ENCODE data around the gene MPV17L. TPM values are rescaled to one million over a fixed set of nuclear protein-coding genes. Genes with fewer than 3 reads are reported as not detected.
"Not testable (repeated sequence)": the region's sequence is repeated elsewhere in the genome, so short reads cannot be mapped to it uniquely, and the experiment has no call there.

The MPV17L gene
- 0.33 and 0.39 TPM in 2 replicates for total RNA-seq

GRCh38 chr16:15395631-15396508, at the start of gene MPV17L:
Gene MPV17L, plus strand, starts transcription at chr16:15395754. Its CDS starts 144 bp downstream, at chr16:15395898.
- not testable (repeated sequence) for DNase-seq (ENCODE audit: low read depth, low spot score)

- not testable (repeated sequence) for DNase-seq (ENCODE audit: low read depth, low spot score)
These were observed 46.8 kb upstream of the MPV17L start for GRCh38 chr16:15348721-15349120.

GRCh38 chr16:15351251-15351650, 44.3 kb upstream of the MPV17L start:
- DNase-seq (ENCODE audit: low read depth, low spot score) = not testable (repeated sequence)

GRCh38 chr16:15351745-15352144, 43.8 kb upstream of the MPV17L start:
- DNase-seq (ENCODE audit: low read depth, low spot score) = not testable (repeated sequence)

GRCh38 chr16:15352852-15353251, 42.7 kb upstream of the MPV17L start:
- not testable (repeated sequence) for DNase-seq (ENCODE audit: low read depth, low spot score)

- not testable (repeated sequence) for DNase-seq (ENCODE audit: low read depth, low spot score)
These were observed 40.7 kb upstream of the MPV17L start for GRCh38 chr16:15354846-15355245.

GRCh38 chr16:15357495-15357894, 38.1 kb upstream of the MPV17L start:
- not testable (repeated sequence) for DNase-seq (ENCODE audit: low read depth, low spot score)

- not testable (repeated sequence) for DNase-seq (ENCODE audit: low read depth, low spot score)
These were observed 17.4 kb upstream of the MPV17L start, which contains the start of gene NPIPA5 for GRCh38 chr16:15378194-15378593. Gene NPIPA5, minus strand, starts transcription at chr16:15378294. Its CDS starts 0 bp downstream, at chr16:15378294.

- DNase-seq (ENCODE audit: low read depth, low spot score) = not testable (repeated sequence)
These were observed 12.7 kb upstream of the MPV17L start for GRCh38 chr16:15382810-15383209.

- not testable (repeated sequence) for DNase-seq (ENCODE audit: low read depth, low spot score)
These were observed 7.5 kb upstream of the MPV17L start for GRCh38 chr16:15388060-15388459.

- DNase-seq (ENCODE audit: low read depth, low spot score) = not testable (repeated sequence)
These were observed 5.6 kb upstream of the MPV17L start for GRCh38 chr16:15389916-15390315.

GRCh38 chr16:15393025-15393424, 2.5 kb upstream of the MPV17L start:
- not testable (repeated sequence) for DNase-seq (ENCODE audit: low read depth, low spot score)

- not testable (repeated sequence) for DNase-seq (ENCODE audit: low read depth, low spot score)
These were observed 915 bp downstream of the MPV17L start for GRCh38 chr16:15396509-15396829.

- DNase-seq (ENCODE audit: low read depth, low spot score) = no peak
These were observed 1.5 kb downstream of the MPV17L start for GRCh38 chr16:15396948-15397594.

- no peak for DNase-seq (ENCODE audit: low read depth, low spot score)
These were observed 3.2 kb downstream of the MPV17L start for GRCh38 chr16:15398618-15399316.

GRCh38 chr16:15399317-15399716, 3.8 kb downstream of the MPV17L start:
- DNase-seq (ENCODE audit: low read depth, low spot score) = no peak

- not testable (repeated sequence) for DNase-seq (ENCODE audit: low read depth, low spot score)
These were observed 4.8 kb downstream of the MPV17L start for GRCh38 chr16:15400314-15400713.

GRCh38 chr16:15401972-15402371, 6.4 kb downstream of the MPV17L start:
- DNase-seq (ENCODE audit: low read depth, low spot score) = no peak

GRCh38 chr16:15403392-15403995, 7.9 kb downstream of the MPV17L start:
- DNase-seq (ENCODE audit: low read depth, low spot score) = no peak

- DNase-seq (ENCODE audit: low read depth, low spot score) = not testable (repeated sequence)
These were observed 8.5 kb downstream of the MPV17L start for GRCh38 chr16:15404091-15404490.

- no peak for DNase-seq (ENCODE audit: low read depth, low spot score)
These were observed 9.2 kb downstream of the MPV17L start for GRCh38 chr16:15404792-15405191.

All from pulmonary artery endothelial cell (primary cell).